ENCODE data around the gene LPA.
"Not testable (repeated sequence)": the region's sequence is repeated elsewhere in the genome, so short reads cannot be mapped to it uniquely, and the experiment has no call there.

LPA gene

GRCh38 chr6:160679402-160679769, 15.3 kb upstream of the LPA start:
- ATAC-seq (no peak), DNase-seq (no peak)
- no peaks in the 10 kb centered on the region for H3K4me1 Mint-ChIP-seq
- no peak overlapping the region for H3K27ac Mint-ChIP-seq
- H3K4me3 Mint-ChIP-seq: no peak overlapping the region
- H3K27me3 Mint-ChIP-seq: peaks cover 17% of the 10 kb centered on the region
- H3K9me3 Mint-ChIP-seq: peaks cover 0 to 4% of the 10 kb centered on the region in 2 donors

GRCh38 chr6:160678744-160679401, 14.8 kb upstream of the LPA start:
- no peak for DNase-seq
- ATAC-seq: peak; percentile 35
- Mint-ChIP-seq H3K27me3 (peaks cover 17% of the 10 kb centered on the region), H3K4me1 (no peaks in the 10 kb centered on the region), H3K4me3 (no peak overlapping the region), H3K27ac (no peak overlapping the region), H3K9me3 (peaks cover 0 to 4% of the 10 kb centered on the region in 2 donors)

- Mint-ChIP-seq H3K27me3 (peaks cover 17% of the 10 kb centered on the region), H3K4me3 (no peak overlapping the region), H3K4me1 (no peaks in the 10 kb centered on the region), H3K9me3 (peaks cover 6 to 9% of the 10 kb centered on the region in 2 donors), H3K27ac (no peak overlapping the region)
- no peak for DNase-seq
- no peak for ATAC-seq
These were observed 14.2 kb upstream of the LPA start for GRCh38 chr6:160678230-160678629.

- ATAC-seq, H3K27ac Mint-ChIP-seq, DNase-seq, H3K4me1 Mint-ChIP-seq, H3K4me3 Mint-ChIP-seq: not testable (repeated sequence)
- Mint-ChIP-seq H3K9me3 (peaks cover 20 to 21% of the 10 kb centered on the region in 2 donors), H3K27me3 (peaks cover 17% of the 10 kb centered on the region)
These were observed 12.3 kb upstream of the LPA start for GRCh38 chr6:160676418-160676817.

- Mint-ChIP-seq H3K27ac (no peak overlapping the region), H3K4me3 (no peak overlapping the region), H3K27me3 (peaks cover 7% of the 10 kb centered on the region), H3K9me3 (peaks cover 15 to 18% of the 10 kb centered on the region in 2 donors), H3K4me1 (no peaks in the 10 kb centered on the region)
- DNase-seq (no peak), ATAC-seq (no peak)
These were observed 4.5 kb upstream of the LPA start for GRCh38 chr6:160668589-160668988.

GRCh38 chr6:160667639-160668481, 3.8 kb upstream of the LPA start:
- Mint-ChIP-seq H3K27ac (no peak overlapping the region), H3K4me1 (no peaks in the 10 kb centered on the region), H3K9me3 (peaks cover 7 to 11% of the 10 kb centered on the region in 2 donors), H3K4me3 (no peak overlapping the region), H3K27me3 (peaks cover 12% of the 10 kb centered on the region)
- peak; percentile 18 to 26 for DNase-seq
- ATAC-seq: peak; percentile 50

GRCh38 chr6:160662842-160663241, 1.2 kb downstream of the LPA start:
- DNase-seq: no peak

GRCh38 chr6:160662429-160662828, 1.6 kb downstream of the LPA start:
- Mint-ChIP-seq H3K27me3 (peaks cover 29% of the 10 kb centered on the region), H3K4me3 (no peak overlapping the region), H3K4me1 (no peaks in the 10 kb centered on the region), H3K27ac (no peak overlapping the region), H3K9me3 (peaks cover 5 to 13% of the 10 kb centered on the region in 2 donors)
- DNase-seq: no peak
- no peak for ATAC-seq

More at GRCh38 chr6:160662842-160663241, 1.2 kb downstream of the LPA start:
- H3K27ac Mint-ChIP-seq: no peak overlapping the region
- H3K4me3 Mint-ChIP-seq: no peak overlapping the region
- H3K27me3 Mint-ChIP-seq: peaks cover 29% of the 10 kb centered on the region
- no peaks in the 10 kb centered on the region for H3K4me1 Mint-ChIP-seq
- ATAC-seq: no peak
- H3K9me3 Mint-ChIP-seq: peaks cover under 1 to 9% of the 10 kb centered on the region in 2 donors

- no peak overlapping the region for H3K4me3 Mint-ChIP-seq
- no peak for ATAC-seq
These were observed 2.9 kb downstream of the LPA start for GRCh38 chr6:160661216-160661615.

GRCh38 chr6:160659562-160659961, 4.5 kb downstream of the LPA start:
- H3K4me1 Mint-ChIP-seq: no peaks in the 10 kb centered on the region
- peaks cover 9 to 21% of the 10 kb centered on the region in 2 donors for H3K9me3 Mint-ChIP-seq
- ATAC-seq: no peak
- no peak for DNase-seq
- no peak overlapping the region for H3K4me3 Mint-ChIP-seq
- H3K27ac Mint-ChIP-seq: no peak overlapping the region
- H3K27me3 Mint-ChIP-seq: peaks cover 22% of the 10 kb centered on the region

More at GRCh38 chr6:160661216-160661615, 2.9 kb downstream of the LPA start:
- H3K27me3 Mint-ChIP-seq: peaks cover 27% of the 10 kb centered on the region
- H3K9me3 Mint-ChIP-seq: peaks cover 9 to 21% of the 10 kb centered on the region in 2 donors
- DNase-seq: no peak
- no peaks in the 10 kb centered on the region for H3K4me1 Mint-ChIP-seq
- H3K27ac Mint-ChIP-seq: no peak overlapping the region

- DNase-seq: peak in 1 of 2 donors; percentile 10
- Mint-ChIP-seq H3K27me3 (no peaks in the 10 kb centered on the region), H3K4me1 (no peaks in the 10 kb centered on the region), H3K4me3 (no peak overlapping the region), H3K9me3 (no peaks in the 10 kb centered on the region), H3K27ac (no peak overlapping the region)
- ATAC-seq: peak; percentile 39
These were observed 29.4 kb downstream of the LPA start for GRCh38 chr6:160634706-160635105.

- no peak for DNase-seq
- Mint-ChIP-seq H3K4me1 (no peaks in the 10 kb centered on the region), H3K27me3 (peaks cover 18% of the 10 kb centered on the region), H3K9me3 (no peaks in the 10 kb centered on the region), H3K4me3 (no peak overlapping the region), H3K27ac (no peak overlapping the region)
- ATAC-seq: no peak
These were observed 67.9 kb downstream of the LPA start for GRCh38 chr6:160595838-160596832.

GRCh38 chr6:160595297-160595696, 68.8 kb downstream of the LPA start:
- H3K27ac Mint-ChIP-seq, H3K4me1 Mint-ChIP-seq, ATAC-seq, H3K9me3 Mint-ChIP-seq, H3K4me3 Mint-ChIP-seq, DNase-seq: not testable (repeated sequence)
- peaks cover 18% of the 10 kb centered on the region for H3K27me3 Mint-ChIP-seq

- no peaks in the 10 kb centered on the region for H3K4me1 Mint-ChIP-seq
- DNase-seq: no peak
- H3K9me3 Mint-ChIP-seq: peaks cover 8 to 10% of the 10 kb centered on the region in 2 donors
- no peak overlapping the region for H3K4me3 Mint-ChIP-seq
- H3K27ac Mint-ChIP-seq: no peak overlapping the region
- no peak for ATAC-seq
- peaks cover 54% of the 10 kb centered on the region for H3K27me3 Mint-ChIP-seq
These were observed 77.7 kb downstream of the LPA start for GRCh38 chr6:160586374-160586773.

- Mint-ChIP-seq H3K27me3 (peaks cover 41% of the 10 kb centered on the region), H3K9me3 (peaks cover 4 to 9% of the 10 kb centered on the region in 2 donors), H3K4me1 (no peaks in the 10 kb centered on the region), H3K27ac (no peak overlapping the region), H3K4me3 (no peak overlapping the region)
- no peak for ATAC-seq
- no peak for DNase-seq
These were observed 80.3 kb downstream of the LPA start for GRCh38 chr6:160583794-160584193.
